OCI-LY1 (cell line): ENCODE data around the gene B2M.

Experiments
- EZH2 ChIP-seq: fragments of 200-600 bp; sonication (generic), shearing (Covaris generic); IDR thresholded peaks from 2 replicates; pipeline ENCODE4 v1.8.0; 2017; ENCODE audit warnings: borderline replicate concordance, mixed run types, mild to moderate bottlenecking, antibody characterized with exemption, low read length, moderate library complexity, mixed read lengths
- TF ChIP-seq, protein P1 (sequence below): fragments of 200-600 bp; sonication (generic), shearing (Covaris generic); IDR thresholded peaks from 2 replicates; pipeline ENCODE4 v1.5.1; 2017; ENCODE audit warnings: mild to moderate bottlenecking, antibody characterized with exemption, low read length, moderate library complexity, mixed read lengths

DNA sequence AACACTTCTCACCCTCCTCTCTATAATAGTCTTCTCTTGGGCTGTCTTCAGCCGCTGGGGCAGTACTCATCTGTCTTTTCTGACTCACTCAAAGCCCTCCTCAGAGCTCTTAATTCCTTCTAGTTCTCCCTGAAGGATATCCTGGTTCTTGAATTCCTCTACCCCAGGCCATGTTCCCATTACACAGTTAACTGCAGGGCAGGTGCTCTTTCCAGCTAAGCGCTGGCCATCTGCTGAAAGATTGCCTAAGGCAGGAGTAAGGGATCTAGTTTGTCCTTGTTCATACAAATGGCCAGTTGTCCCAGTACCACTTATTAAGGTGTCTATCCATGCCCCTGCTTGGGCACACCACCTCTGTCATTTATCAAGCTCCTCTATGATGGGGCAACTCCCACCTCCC lies 37.7 kb upstream of the B2M start:
- TF ChIP-seq, protein P1, sequence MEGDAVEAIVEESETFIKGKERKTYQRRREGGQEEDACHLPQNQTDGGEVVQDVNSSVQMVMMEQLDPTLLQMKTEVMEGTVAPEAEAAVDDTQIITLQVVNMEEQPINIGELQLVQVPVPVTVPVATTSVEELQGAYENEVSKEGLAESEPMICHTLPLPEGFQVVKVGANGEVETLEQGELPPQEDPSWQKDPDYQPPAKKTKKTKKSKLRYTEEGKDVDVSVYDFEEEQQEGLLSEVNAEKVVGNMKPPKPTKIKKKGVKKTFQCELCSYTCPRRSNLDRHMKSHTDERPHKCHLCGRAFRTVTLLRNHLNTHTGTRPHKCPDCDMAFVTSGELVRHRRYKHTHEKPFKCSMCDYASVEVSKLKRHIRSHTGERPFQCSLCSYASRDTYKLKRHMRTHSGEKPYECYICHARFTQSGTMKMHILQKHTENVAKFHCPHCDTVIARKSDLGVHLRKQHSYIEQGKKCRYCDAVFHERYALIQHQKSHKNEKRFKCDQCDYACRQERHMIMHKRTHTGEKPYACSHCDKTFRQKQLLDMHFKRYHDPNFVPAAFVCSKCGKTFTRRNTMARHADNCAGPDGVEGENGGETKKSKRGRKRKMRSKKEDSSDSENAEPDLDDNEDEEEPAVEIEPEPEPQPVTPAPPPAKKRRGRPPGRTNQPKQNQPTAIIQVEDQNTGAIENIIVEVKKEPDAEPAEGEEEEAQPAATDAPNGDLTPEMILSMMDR = no peak
- no peak for TF ChIP-seq EZH2
